Subcutaneous abdominal adipose tissue (tissue), 5 donors: ENCODE measurements around the gene DKK2.
"Not testable (repeated sequence)": the region's sequence is repeated elsewhere in the genome, so short reads cannot be mapped to it uniquely, and the experiment has no call there.

Experiments
- H3K27ac ChIP-seq: one replicate; pipeline ENCODE4 v1.7.0; 2013; ENCODE audit warnings: low read depth, mild to moderate bottlenecking, inconsistent platforms, low read length, moderate library complexity
- H3K27me3 ChIP-seq, 5 donors: one replicate each; pipeline ENCODE4 v1.7.0; 2013; ENCODE audit warnings: low read length in 5 of 5, inconsistent platforms in 1 of 5; ENCODE audit not compliant: control insufficient read depth in 5 of 5, insufficient read depth in 4 of 5
- H3K36me3 ChIP-seq, 5 donors: one replicate each; pipeline ENCODE4 v1.7.0; 2013; ENCODE audit warnings: low read length in 5 of 5; ENCODE audit not compliant: control insufficient read depth in 5 of 5, insufficient read depth in 5 of 5
- H3K4me1 ChIP-seq, 5 donors: one replicate each; pipeline ENCODE4 v1.7.0; 2013; ENCODE audit warnings: low read length in 5 of 5, mild to moderate bottlenecking in 3 of 5, moderate library complexity in 1 of 5; ENCODE audit not compliant: control insufficient read depth in 5 of 5, insufficient read depth in 5 of 5
- H3K4me3 ChIP-seq, 5 donors: one replicate each; pipeline ENCODE4 v1.7.0; 2013; ENCODE audit warnings: low read length in 5 of 5, low read depth in 1 of 5
- H3K9ac ChIP-seq, 5 donors: one replicate each; pipeline ENCODE4 v1.7.0; 2013; ENCODE audit warnings: low read length in 5 of 5, mild to moderate bottlenecking in 4 of 5, moderate library complexity in 3 of 5
- H3K9me3 ChIP-seq, 5 donors: one replicate each; pipeline ENCODE4 v1.7.0; 2013; ENCODE audit warnings: low read length in 5 of 5; ENCODE audit not compliant: control insufficient read depth in 5 of 5
- donor health status: healthy.
- donor health status: healthy.
- donor health status: healthy.
- donor health status: healthy.
- donor health status: healthy.

The DKK2 gene

DNA sequence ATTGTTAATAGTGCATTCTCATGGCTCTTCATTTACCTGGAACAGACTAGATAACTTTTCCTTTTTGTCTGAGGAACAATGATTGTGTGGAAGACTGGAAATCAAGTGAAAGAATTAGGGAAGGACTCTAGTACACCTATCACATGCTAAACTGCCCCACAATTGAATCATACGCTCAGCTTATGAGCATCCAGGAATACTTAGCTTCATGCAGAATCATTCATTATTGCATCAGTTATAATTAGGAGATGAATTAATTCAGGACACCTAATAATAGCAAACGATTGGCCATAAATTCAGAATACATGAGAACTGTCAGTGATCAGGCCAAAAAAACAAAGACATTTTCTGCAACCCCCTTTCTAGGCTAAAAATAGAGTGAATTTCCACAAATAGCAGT lies 106.9 kb downstream of the DKK2 start:
- H3K4me1 ChIP-seq: no peaks in the 10 kb centered on the region
- no peak overlapping the region for H3K9ac ChIP-seq
- H3K4me3 ChIP-seq: no peak overlapping the region
- no peaks in the 10 kb centered on the region for H3K36me3 ChIP-seq
- no peaks in the 10 kb centered on the region for H3K9me3 ChIP-seq
- no peak overlapping the region for H3K27ac ChIP-seq
- H3K27me3 ChIP-seq: no peaks in the 10 kb centered on the region

DNA sequence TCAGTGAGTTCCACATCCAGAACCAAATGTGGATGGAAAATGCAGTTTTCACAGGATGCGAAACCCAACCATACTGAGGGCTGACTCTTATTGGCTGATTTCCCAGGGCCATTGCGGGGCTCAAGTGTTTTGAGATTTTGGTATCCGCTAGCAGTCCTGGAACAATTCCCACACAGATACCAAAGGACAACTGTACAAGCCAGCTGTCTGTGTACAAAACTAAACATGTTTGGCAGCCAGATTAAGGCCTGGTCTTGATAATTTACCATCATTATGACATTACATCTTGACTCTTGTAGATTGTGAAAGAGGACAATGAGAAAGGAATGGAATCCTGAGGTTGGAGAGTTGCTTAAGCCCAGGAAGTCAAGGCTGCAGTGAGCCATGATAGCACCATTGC lies 121.9 kb downstream of the DKK2 start:
- no peaks in the 10 kb centered on the region for H3K27me3 ChIP-seq
- H3K36me3 ChIP-seq: no peaks in the 10 kb centered on the region
- H3K4me1 ChIP-seq: no peaks in the 10 kb centered on the region
- H3K4me3 ChIP-seq: no peak overlapping the region
- H3K9me3 ChIP-seq: no peaks in the 10 kb centered on the region
- no peak overlapping the region for H3K9ac ChIP-seq
- H3K27ac ChIP-seq: no peak overlapping the region

DNA sequence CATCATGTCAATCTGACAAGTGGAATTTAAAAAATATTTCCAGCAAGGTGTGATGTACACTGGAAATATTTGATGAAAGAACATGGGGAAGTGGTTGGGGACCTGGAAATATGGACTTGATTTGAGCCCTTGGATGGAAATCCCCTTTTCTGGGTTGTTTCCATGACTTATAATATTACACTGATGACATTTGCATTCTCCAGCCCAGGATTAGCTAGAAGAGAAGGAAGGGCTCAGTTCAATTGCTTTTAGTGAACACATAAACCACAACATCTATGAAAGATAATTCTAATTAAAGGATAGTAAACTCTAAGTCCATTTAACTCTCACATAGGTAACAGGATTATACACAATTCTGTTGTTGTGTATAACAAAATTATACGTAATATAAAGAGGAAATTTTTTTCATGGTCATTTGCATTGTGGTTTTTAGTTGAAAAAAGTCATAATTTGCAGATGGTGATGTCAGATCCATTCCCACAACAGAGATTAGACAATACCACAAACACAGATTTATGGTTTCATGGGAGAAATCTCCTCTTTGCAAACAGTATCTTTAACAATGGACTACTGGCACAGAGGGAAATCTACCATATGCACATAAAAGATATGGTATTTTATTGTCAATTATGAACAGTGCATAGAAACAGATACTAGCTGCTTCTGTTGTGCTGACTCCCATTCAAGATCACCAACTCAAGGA lies 126.5 kb downstream of the DKK2 start:
- H3K9ac ChIP-seq: no peak overlapping the region
- H3K27ac ChIP-seq: no peak overlapping the region
- H3K27me3 ChIP-seq: no peaks in the 10 kb centered on the region
- no peaks in the 10 kb centered on the region for H3K36me3 ChIP-seq
- H3K9me3 ChIP-seq: no peaks in the 10 kb centered on the region
- H3K4me1 ChIP-seq: no peaks in the 10 kb centered on the region
- H3K4me3 ChIP-seq: no peak overlapping the region

DNA sequence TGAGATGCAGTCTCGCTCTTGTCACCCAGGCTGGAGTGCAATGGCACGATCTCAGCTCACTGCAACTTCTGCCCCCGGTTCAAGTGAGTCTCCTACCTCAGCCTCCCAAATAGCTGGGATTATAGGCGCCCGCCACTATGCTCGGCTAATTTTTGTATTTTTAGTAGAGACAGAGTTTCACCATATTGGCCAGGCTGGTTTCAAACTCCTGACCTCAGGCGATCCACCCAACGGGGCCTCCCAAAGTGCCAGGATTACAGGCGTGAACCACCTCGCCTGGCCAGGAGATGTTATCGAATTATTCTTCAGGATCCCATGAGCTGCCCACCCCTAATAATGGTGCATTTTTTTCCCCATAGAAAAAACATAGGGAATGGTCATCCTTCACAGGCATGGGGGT lies 128.1 kb downstream of the DKK2 start:
- H3K36me3 ChIP-seq, H3K4me1 ChIP-seq, H3K27me3 ChIP-seq, H3K9me3 ChIP-seq, H3K4me3 ChIP-seq, H3K27ac ChIP-seq, H3K9ac ChIP-seq: not testable (repeated sequence)

DNA sequence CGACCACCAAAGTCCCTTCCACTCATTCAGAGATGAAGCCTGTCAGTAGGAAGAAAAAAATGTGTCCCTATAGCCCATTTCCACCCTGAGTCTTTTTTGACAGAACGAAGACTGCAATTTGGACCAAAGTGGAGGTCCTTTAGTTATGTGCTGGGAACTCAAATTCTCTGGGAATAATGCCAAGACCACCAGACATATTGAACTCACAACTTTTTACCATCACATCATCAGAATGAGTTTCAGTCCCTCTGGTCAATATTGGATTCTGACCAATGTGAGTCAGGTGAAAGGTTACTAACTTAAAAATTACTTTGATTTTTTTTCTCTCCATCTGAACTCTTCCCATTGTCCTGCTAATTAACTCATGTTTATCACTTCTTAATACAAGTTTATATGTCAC lies 128.9 kb downstream of the DKK2 start:
- Histone ChIP-seq H3K4me3 (no peak overlapping the region), H3K27ac (no peak overlapping the region), H3K27me3 (no peaks in the 10 kb centered on the region), H3K9me3 (no peaks in the 10 kb centered on the region), H3K9ac (no peak overlapping the region), H3K36me3 (no peaks in the 10 kb centered on the region), H3K4me1 (no peaks in the 10 kb centered on the region)

DNA sequence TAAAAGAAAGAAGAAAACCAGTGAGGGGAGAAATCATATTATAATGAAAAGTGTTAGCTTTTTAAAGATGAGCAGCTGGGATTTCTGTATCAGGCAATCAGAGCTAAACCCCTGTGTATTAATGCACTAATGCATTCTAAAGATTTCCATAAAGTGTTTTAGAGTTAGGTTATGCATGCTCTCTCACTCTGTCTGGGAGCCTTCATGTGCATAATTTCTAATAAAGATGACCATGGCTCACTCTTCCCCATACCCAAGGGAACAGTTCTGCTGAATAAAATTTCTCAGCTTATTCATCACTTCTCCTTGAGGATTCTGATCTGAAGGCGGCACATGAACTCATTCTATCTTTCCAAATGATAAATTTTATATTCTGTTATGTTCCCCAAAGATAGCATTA lies 129.4 kb downstream of the DKK2 start:
- H3K27me3 ChIP-seq: no peaks in the 10 kb centered on the region
- H3K4me3 ChIP-seq: no peak overlapping the region
- H3K36me3 ChIP-seq: no peaks in the 10 kb centered on the region
- no peaks in the 10 kb centered on the region for H3K9me3 ChIP-seq
- H3K4me1 ChIP-seq: no peaks in the 10 kb centered on the region
- H3K27ac ChIP-seq: no peak overlapping the region
- no peak overlapping the region for H3K9ac ChIP-seq

DNA sequence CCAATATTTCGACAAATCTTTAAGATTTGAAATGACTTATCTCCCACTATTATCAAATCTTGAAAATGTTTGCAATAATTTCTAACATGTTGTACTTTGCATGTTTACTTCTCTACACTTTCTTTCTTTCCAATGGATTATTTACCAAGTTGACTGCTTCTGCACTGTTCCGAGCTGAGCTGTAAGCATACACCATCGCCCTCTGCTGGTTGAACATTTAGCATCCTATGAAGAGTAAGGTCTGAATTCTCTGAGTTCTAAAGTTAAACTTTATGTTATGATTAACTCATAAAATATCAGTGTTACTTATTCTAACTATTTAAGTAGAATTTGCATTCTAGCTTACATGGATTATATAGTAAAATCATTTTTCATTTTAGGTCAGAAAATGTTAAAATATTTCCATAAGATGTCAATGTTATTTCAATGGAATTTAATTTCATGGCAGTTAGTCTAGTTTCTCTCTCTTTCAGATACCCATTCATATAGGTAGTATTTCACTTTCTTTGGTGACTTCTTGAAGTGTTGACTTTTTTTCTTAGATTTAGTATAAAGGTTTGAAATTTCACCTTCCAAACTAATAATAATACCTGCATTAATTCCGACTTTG lies 137.4 kb downstream of the DKK2 start:
- Histone ChIP-seq H3K4me1 (peaks cover 0 to 6% (median 3%) of the 10 kb centered on the region in 5 donors), H3K4me3 (no peak overlapping the region), H3K9me3 (no peaks in the 10 kb centered on the region), H3K27ac (no peak overlapping the region), H3K36me3 (no peaks in the 10 kb centered on the region), H3K27me3 (no peaks in the 10 kb centered on the region), H3K9ac (no peak overlapping the region)

DNA sequence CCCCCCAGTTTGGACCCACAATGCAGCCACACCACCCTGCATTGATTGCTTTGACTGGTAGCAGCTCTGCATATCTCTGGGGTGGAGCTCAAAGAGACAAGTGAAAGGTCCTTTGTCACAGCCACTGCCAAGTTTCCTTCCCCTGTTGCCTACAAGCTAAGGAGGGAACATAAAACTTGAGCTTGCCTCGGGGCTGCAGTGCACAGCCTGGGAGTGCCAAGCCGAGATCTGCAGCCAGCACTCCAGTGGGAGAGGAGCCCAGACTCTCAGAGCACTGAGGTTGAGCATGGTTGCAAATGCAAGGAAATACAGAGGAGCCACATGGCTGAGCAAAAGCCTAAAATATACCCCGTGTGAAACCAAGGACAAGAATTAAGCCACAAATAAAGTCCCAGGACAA lies 142.2 kb downstream of the DKK2 start:
- Histone ChIP-seq H3K9me3 (peaks cover 0 to 3% (median 0%) of the 10 kb centered on the region in 5 donors), H3K27me3 (no peaks in the 10 kb centered on the region), H3K27ac (no peak overlapping the region), H3K4me3 (peak overlapping the region in 1 of 5 donors; percentile 9), H3K36me3 (no peaks in the 10 kb centered on the region), H3K4me1 (peaks cover 0 to 9% (median 7%) of the 10 kb centered on the region in 5 donors), H3K9ac (no peak overlapping the region)

DNA sequence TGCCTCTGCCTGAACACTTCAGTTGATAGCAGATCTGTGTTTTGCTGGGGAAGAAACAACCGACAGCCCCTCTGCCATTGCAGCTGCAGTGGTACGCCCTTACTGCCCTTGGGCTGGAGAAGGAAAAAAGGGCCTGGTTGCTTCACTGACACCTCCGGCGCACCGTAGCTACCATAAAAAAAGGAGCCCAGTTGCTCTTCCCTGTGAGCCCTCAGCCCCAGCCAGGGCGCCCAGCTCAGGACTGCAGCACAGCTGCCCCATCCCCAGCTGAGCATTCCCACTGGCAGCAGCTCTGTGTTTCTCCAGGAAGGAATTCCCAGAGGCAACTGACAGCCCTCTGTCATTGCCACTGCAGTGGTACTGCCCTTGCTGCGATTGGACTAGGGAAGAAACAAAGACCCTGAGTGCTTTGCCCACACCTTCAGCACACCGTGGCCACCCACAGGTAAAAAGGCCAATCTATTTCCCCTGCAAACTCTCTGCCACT lies 142.7 kb downstream of the DKK2 start:
- peaks cover 0 to 9% (median 7%) of the 10 kb centered on the region in 5 donors for H3K4me1 ChIP-seq
- no peak overlapping the region for H3K9ac ChIP-seq

DNA sequence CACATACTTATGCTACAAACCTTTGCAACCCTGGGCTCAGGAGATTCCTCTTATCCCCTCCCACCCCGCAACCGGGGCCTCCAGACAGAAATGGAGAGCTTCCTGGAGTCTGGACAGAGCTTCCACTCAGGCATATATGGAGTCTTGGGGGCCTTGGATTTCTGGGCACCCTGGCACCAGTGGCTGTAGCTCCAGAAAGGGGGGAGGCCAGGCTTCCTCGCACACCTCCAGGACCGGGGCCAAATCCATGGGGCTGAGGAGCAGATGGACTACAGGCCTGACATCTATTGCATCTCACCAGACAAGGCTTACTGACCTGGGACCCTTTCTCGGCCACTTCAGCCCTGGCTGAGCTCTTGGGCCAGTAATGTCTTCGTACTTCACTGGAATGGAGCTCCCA lies 143.3 kb downstream of the DKK2 start:
- Histone ChIP-seq H3K4me3 (no peak overlapping the region), H3K4me1 (peaks cover 0 to 9% (median 7%) of the 10 kb centered on the region in 5 donors), H3K9me3 (peaks cover 0 to 3% (median 0%) of the 10 kb centered on the region in 5 donors), H3K9ac (no peak overlapping the region), H3K27ac (no peak overlapping the region), H3K27me3 (no peaks in the 10 kb centered on the region), H3K36me3 (no peaks in the 10 kb centered on the region)

More for the DNA sequence above, 142.7 kb downstream of the DKK2 start:
- H3K27ac ChIP-seq: no peak overlapping the region
- H3K36me3 ChIP-seq: no peaks in the 10 kb centered on the region
- peaks cover 0 to 3% (median 0%) of the 10 kb centered on the region in 5 donors for H3K9me3 ChIP-seq
- no peaks in the 10 kb centered on the region for H3K27me3 ChIP-seq
- peak overlapping the region in 1 of 5 donors; percentile 9 for H3K4me3 ChIP-seq
